Spleen (tissue), 11 donors: ENCODE data around the gene POLN. TPM values are rescaled to one million over a fixed set of nuclear protein-coding genes. Genes with fewer than 3 reads are reported as not detected.

Source experiments
- DNase-seq: peaks from one replicate; pipeline ENCODE4 v3.0.0-alpha.2; 2020
- H3K27ac ChIP-seq, 8 donors: fragments of 200-600 bp; sonication (generic) in 7 of 8; 1 replicate in 4 of 8; 2 replicates in 4 of 8; pipeline versions ENCODE4 v1.5.0 to v1.8.0; 2016 to 2021; ENCODE audit warnings: inconsistent platforms in 4 of 8, mild to moderate bottlenecking in 4 of 8, moderate library complexity in 1 of 8
- H3K27me3 ChIP-seq, 7 donors: fragments of 200-600 bp; sonication (generic) in 6 of 7; replicated peaks in 1 of 7; 1 replicate in 4 of 7; 2 replicates in 3 of 7; pipeline versions ENCODE4 v1.5.0 to v1.8.0; 2016 to 2021; ENCODE audit warnings: inconsistent platforms in 3 of 7, mild to moderate bottlenecking in 1 of 7
- H3K36me3 ChIP-seq, 6 donors: fragments of 200-600 bp; sonication (generic) in 5 of 6; 1 replicate in 4 of 6; 2 replicates in 2 of 6; pipeline versions ENCODE4 v1.5.0 to v1.8.0; 2016 to 2021; ENCODE audit warnings: inconsistent platforms in 2 of 6
- H3K4me1 ChIP-seq, 6 donors: fragments of 200-600 bp; sonication (generic) in 5 of 6; 1 replicate in 3 of 6; 2 replicates in 3 of 6; pipeline versions ENCODE4 v1.5.0 to v1.8.0; 2016 to 2021; ENCODE audit warnings: inconsistent platforms in 3 of 6
- H3K4me3 ChIP-seq, 8 donors: fragments of 200-600 bp; sonication (generic) in 7 of 8; 1 replicate in 4 of 8; 2 replicates in 4 of 8; pipeline versions ENCODE4 v1.5.0 to v1.8.0; 2016 to 2021; ENCODE audit warnings: inconsistent platforms in 4 of 8, mild to moderate bottlenecking in 4 of 8, moderate library complexity in 2 of 8
- H3K9me3 ChIP-seq, 8 donors: fragments of 200-600 bp; sonication (generic) in 7 of 8; 1 replicate in 4 of 8; 2 replicates in 4 of 8; pipeline versions ENCODE4 v1.5.0 to v1.8.0; 2016 to 2021; ENCODE audit warnings: inconsistent platforms in 4 of 8
- POLR2A ChIP-seq, 3 donors: fragments of 450-650 bp; IDR thresholded peaks; one replicate each; pipeline ENCODE4 v1.5.1; 2017; ENCODE audit warnings: antibody characterized with exemption in 3 of 3, mild to moderate bottlenecking in 1 of 3
- POLR2AphosphoS5 ChIP-seq, 3 donors: sonication (generic); formaldehyde crosslinking; IDR thresholded peaks; one replicate each; pipeline ENCODE4 v1.5.1; 2017; ENCODE audit warnings: antibody characterized with exemption in 3 of 3
- WGBS, 5 donors: extraction: QIAGEN DNeasy Blood & Tissue Kit in 3 of 5; methylation state at CpG; one replicate each; pipeline versions ENCODE4 v1.1.5 to v1.1.7; 2013 to 2018; 5-methylcytosine and 5-hydroxymethylcytosine counted together
- intact Hi-C: fragments of 100-400 bp; cut with DNase I; formaldehyde crosslinking; loops from one replicate; pipeline ENCODE4 v1.15.0; 2023; ENCODE audit warnings: low total_unique reads
- polyA plus RNA-seq, 3 donors: library from polyadenylated mRNA; stranded (reverse); fragments of 200-250 nt; gene quantifications; one replicate each; pipeline ENCODE4 v1.2.1, GENCODE V29; 2013
- total RNA-seq, 7 donors: library from RNA; depleted of rRNA in 3 of 7; stranded (reverse); fragments of >200 nt in 3 of 7; fragmentation: NEBNext Ultra II Directional in 4 of 7; extraction: Animal tissue kit (Norgen Biotek cat#: 25700) in 4 of 7; gene quantifications; one replicate each; pipeline versions ENCODE4 v1.1.0 to v1.2.1, GENCODE V29; 2016 to 2021
- TF ChIP-seq, protein P1 (sequence below), 11 experiments: fragments of 200-600 bp in 7 of 11; fragments of 450-650 bp in 4 of 11; sonication (generic) in 4 of 11; IDR thresholded peaks in 8 of 11; conservative IDR thresholded peaks in 3 of 11; 1 replicate in 7 of 11; 2 replicates in 4 of 11; pipeline versions ENCODE4 v1.4.0 to v1.8.0; 2016 to 2021; ENCODE audit warnings: antibody characterized with exemption in 11 of 11, inconsistent platforms in 4 of 11, mild to moderate bottlenecking in 1 of 11
- donor health status: healthy with polysubstance abuse.
- donor health status: DM: no; HTN: no; CAD: no; lungs with moderate emphysema.
- donor health status: DM: no; HTN: no; CAD: no.
- donor health status: Bipolar disorder and iron deficiency.
- donor health status: healthy.
- donor health status: DM: no; HTN: no; CAD: no.
- donor health status: DM: yes; HTN: yes; CAD: no.

Gene POLN
- total and polyA plus RNA-seq, 10 donors = 1.2 to 3.5 (median 2.5) TPM

DNA sequence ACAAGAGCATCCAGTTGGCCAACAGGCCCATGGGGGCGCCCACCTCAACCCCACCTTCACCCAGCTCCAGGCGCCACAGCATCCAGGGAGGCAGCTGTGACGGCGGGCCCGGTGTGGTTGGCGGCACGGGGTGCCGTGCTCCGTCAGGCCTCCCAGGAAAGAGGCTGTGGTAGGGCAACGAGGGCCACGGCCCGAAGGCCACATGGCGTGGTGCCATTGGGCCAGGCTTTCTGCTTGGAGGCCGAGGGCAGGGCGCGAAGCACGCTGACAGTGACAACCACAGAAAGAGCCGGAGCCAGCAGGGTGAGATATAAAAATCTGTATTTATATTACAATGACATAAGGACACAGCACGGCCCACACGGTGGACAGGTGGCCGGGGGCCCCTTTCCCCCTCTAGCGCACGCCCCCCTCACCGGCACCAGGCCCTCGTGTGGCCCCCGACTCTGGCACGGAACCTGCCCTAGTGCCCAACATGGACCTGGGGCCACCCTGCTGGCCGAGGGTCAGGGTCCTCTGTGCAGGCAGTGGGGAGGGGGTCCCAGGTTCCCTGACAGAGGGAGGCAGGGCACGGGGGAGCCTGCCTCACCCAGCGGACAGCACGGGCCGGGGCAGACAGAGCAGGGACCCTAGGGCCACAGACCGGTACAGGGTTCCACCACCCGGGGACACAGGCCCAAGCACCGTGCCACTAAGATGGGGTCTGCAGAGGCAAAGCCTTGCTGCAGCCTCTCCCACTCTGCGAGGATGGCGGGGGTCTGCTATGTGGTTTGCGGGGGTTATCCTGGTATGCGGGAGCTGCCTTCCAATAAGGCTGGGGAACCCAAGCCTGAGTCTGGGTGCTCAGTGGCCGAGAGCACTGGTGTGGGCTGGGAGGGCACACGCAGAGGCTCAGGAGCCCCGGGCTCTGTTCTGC, 5.5 kb upstream of the POLN start:
- DNase-seq = peak; percentile 80
- H3K9me3 ChIP-seq = no peaks in the 10 kb centered on the region
- WGBS, 5 donors = 81 to 92% (median 91%) methylated on average over 21 to 42 of the region's 42 CpGs
- TF ChIP-seq, protein P1, sequence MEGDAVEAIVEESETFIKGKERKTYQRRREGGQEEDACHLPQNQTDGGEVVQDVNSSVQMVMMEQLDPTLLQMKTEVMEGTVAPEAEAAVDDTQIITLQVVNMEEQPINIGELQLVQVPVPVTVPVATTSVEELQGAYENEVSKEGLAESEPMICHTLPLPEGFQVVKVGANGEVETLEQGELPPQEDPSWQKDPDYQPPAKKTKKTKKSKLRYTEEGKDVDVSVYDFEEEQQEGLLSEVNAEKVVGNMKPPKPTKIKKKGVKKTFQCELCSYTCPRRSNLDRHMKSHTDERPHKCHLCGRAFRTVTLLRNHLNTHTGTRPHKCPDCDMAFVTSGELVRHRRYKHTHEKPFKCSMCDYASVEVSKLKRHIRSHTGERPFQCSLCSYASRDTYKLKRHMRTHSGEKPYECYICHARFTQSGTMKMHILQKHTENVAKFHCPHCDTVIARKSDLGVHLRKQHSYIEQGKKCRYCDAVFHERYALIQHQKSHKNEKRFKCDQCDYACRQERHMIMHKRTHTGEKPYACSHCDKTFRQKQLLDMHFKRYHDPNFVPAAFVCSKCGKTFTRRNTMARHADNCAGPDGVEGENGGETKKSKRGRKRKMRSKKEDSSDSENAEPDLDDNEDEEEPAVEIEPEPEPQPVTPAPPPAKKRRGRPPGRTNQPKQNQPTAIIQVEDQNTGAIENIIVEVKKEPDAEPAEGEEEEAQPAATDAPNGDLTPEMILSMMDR (IDR thresholded peaks at IDR 0.05 in 8 of 11, conservative IDR thresholded peaks at IDR 0.05 in 3 of 11) = no peak
- peak; percentile 11 to 50 (median 18) for TF ChIP-seq POLR2AphosphoS5 (IDR thresholded peaks at IDR 0.05)
- H3K27ac ChIP-seq = peak overlapping the region; percentile 22 to 90 (median 76)
- no peak overlapping the region for H3K4me3 ChIP-seq
- peaks cover 0 to 67% (median 46%) of the 10 kb centered on the region in 6 donors for H3K36me3 ChIP-seq
- H3K27me3 ChIP-seq = no peaks in the 10 kb centered on the region
- intact Hi-C loops = no loop called here
- peaks cover 23 to 98% (median 68%) of the 10 kb centered on the region in 6 donors for H3K4me1 ChIP-seq

DNA sequence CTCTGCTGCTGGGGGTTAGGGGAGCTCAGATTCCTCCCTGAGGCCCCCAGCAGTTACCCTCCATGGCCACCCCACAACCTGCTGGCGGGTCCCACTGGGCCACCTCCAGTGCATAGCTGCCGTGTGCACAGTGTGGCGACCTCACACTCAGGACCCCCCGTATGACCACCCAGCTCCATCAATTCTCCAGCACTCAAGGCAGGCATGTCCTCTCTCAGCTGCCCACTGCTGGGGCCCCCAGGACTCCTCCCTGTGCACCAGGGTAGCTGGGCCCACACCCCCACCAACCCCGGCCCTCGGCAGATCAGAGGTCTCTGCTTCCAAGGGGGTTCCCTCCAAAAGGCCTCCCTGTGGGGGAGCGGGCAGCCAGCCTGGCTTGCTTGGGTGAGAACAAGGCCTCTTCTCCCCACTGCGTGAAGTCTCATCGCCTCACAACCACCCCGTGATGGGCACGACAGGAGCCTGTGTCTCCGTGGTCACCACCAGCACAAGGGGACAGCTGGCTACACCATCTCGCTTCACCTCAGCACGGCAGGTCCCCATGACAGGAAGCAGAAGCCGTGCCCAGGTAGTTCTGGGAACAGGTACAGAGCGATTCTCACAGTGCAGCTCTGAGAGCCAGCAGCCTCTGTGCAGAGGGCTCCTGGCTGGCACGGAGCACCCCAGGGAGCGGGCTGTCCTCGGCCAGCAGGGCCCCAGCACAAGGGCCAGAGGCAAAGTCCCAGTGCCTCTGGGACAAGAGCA, 4.6 kb upstream of the POLN start:
- Histone ChIP-seq H3K4me1 (peaks cover 23 to 93% (median 71%) of the 10 kb centered on the region in 6 donors), H3K27ac (peak overlapping the region in 4 of 8 donors; percentile 39 to 90 (median 76)), H3K9me3 (no peaks in the 10 kb centered on the region), H3K4me3 (no peak overlapping the region), H3K27me3 (no peaks in the 10 kb centered on the region), H3K36me3 (peaks cover 0 to 59% (median 38%) of the 10 kb centered on the region in 6 donors)
- TF ChIP-seq POLR2AphosphoS5 (IDR thresholded peaks at IDR 0.05) (peak in 2 of 3 donors; percentile 25 to 46), POLR2A (IDR thresholded peaks at IDR 0.05) (no peak)
- TF ChIP-seq, protein P1 (IDR thresholded peaks at IDR 0.05 in 8 of 11, conservative IDR thresholded peaks at IDR 0.05 in 3 of 11) = no peak
- intact Hi-C loops = no loop called here
- 88 to 94% (median 94%) methylated on average over 15 to 19 of the region's 19 CpGs for WGBS, 5 donors
- peak; percentile 78 for DNase-seq

DNA sequence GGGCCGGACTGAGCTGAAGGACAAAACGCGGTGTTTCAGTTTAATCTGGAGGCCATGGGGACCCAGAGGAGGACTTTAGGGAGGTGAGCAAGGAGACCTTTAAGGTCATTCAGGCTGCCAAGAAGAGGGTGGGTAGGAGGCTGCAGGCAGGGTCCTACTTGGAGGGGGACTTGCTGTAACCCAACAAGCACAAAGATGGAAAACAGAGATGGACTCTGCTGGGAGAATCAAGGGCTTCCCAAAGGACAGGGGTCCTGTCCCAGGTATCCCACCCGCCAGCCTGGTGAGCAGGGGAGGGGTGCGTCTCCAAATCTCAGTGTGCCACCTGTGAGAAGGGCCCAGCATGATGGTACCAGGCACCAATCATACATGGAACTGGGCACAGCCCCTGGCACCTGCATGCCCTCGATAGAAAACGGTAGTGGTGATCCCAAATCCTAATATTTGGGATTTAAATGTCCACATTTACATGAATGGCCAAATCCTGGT, 3.9 kb upstream of the POLN start:
- intact Hi-C loops = no loop called here
- no peaks in the 10 kb centered on the region for H3K9me3 ChIP-seq
- peaks cover 26 to 94% (median 74%) of the 10 kb centered on the region in 6 donors for H3K4me1 ChIP-seq
- no peak for DNase-seq
- H3K27me3 ChIP-seq = no peaks in the 10 kb centered on the region
- H3K4me3 ChIP-seq = no peak overlapping the region
- no peak for TF ChIP-seq POLR2AphosphoS5 (IDR thresholded peaks at IDR 0.05)
- TF ChIP-seq, protein P1 (IDR thresholded peaks at IDR 0.05 in 8 of 11, conservative IDR thresholded peaks at IDR 0.05 in 3 of 11) = no peak
- TF ChIP-seq POLR2A (IDR thresholded peaks at IDR 0.05) = no peak
- peaks cover 0 to 52% (median 31%) of the 10 kb centered on the region in 6 donors for H3K36me3 ChIP-seq
- WGBS, 5 donors = 78 to 96% (median 86%) methylated on average over 5 to 7 of the region's 7 CpGs
- peak overlapping the region in 6 of 8 donors; percentile 38 to 90 (median 71) for H3K27ac ChIP-seq
